K562 (cell line): ENCODE measurements around the gene MYPN. TPM values are rescaled to one million over a fixed set of nuclear protein-coding genes. Genes with fewer than 3 reads are reported as not detected.

ENCODE experiments used
- COPS2 ChIP-seq: fragments of 450-650 bp; conservative IDR thresholded peaks from 2 replicates; pipeline ENCODE4 v1.6.1; 2016; ENCODE audit warnings: mild to moderate bottlenecking, moderate library complexity
- CSDE1 ChIP-seq, 2 experiments: fragments of 450-650 bp; IDR thresholded peaks; 2 replicates each; pipeline ENCODE4 v1.6.1; 2016; ENCODE audit warnings: mild to moderate bottlenecking in 1 of 2
- E4F1 ChIP-seq: fragments of 250-450 bp; sonication (Bioruptor Pico); IDR thresholded peaks from 2 replicates; pipeline ENCODE4 v1.5.0; 2021; ENCODE audit warnings: mild to moderate bottlenecking, borderline replicate concordance
- EP400 ChIP-seq: fragments of 450-650 bp; IDR thresholded peaks from 2 replicates; pipeline ENCODE4 v1.6.1; 2017; ENCODE audit warnings: antibody characterized with exemption, mild to moderate bottlenecking, moderate library complexity
- GTF2A2 ChIP-seq: IDR thresholded peaks from 2 replicates; pipeline ENCODE4 v1.6.1; 2016; ENCODE audit warnings: mild to moderate bottlenecking, missing genetic modification characterization, missing compliant biosample characterization
- HLTF ChIP-seq: fragments of 450-650 bp; IDR thresholded peaks from 2 replicates; pipeline ENCODE4 v1.6.1; 2016
- MIER1 ChIP-seq: fragments of 450-650 bp; IDR thresholded peaks from 2 replicates; pipeline ENCODE4 v1.6.1; 2016; ENCODE audit warnings: antibody characterized with exemption, mild to moderate bottlenecking, low read depth
- MYNN ChIP-seq, 2 experiments: sonication (generic); formaldehyde crosslinking in 1 of 2; IDR thresholded peaks; 2 replicates each; pipeline versions ENCODE4 v1.5.0 to v1.6.1; 2016 to 2020; ENCODE audit warnings: antibody characterized with exemption in 1 of 2, missing genetic modification reagents in 1 of 2
- NFYB ChIP-seq: IDR thresholded peaks from 2 replicates; pipeline ENCODE4 v1.6.1; 2011; ENCODE audit warnings: mild to moderate bottlenecking, moderate library complexity; ENCODE audit not compliant: insufficient read length; ENCODE audit errors: extremely low read depth
- RERE ChIP-seq: sonication (generic); formaldehyde crosslinking; IDR thresholded peaks from 2 replicates; pipeline ENCODE4 v1.8.0; 2023; ENCODE audit warnings: missing genetic modification reagents, mild to moderate bottlenecking, borderline replicate concordance
- SMARCC2 ChIP-seq: fragments of 450-650 bp; IDR thresholded peaks from 2 replicates; pipeline ENCODE4 v1.6.1; 2017; ENCODE audit warnings: antibody characterized with exemption, moderate library complexity, mild to moderate bottlenecking, low read depth
- THAP7 ChIP-seq: fragments of 250-450 bp; sonication (Bioruptor Pico); IDR thresholded peaks from 2 replicates; pipeline ENCODE4 v1.5.0; 2021
- USF2 ChIP-seq: sonication (generic); formaldehyde crosslinking; IDR thresholded peaks from 2 replicates; pipeline ENCODE4 v1.5.0; 2020; ENCODE audit warnings: missing genetic modification reagents
- WHSC1 ChIP-seq: IDR thresholded peaks from one replicate; pipeline ENCODE4 v1.6.1; 2012; ENCODE audit warnings: low read length, control low read depth, inconsistent platforms
- ZNF324 ChIP-seq: fragments of 250-450 bp; sonication (Bioruptor Pico); IDR thresholded peaks from 2 replicates; pipeline ENCODE4 v1.4.0; 2020; ENCODE audit warnings: mild to moderate bottlenecking
- ZNF699 ChIP-seq: fragments of 250-450 bp; sonication (Bioruptor Pico); IDR thresholded peaks from 2 replicates; pipeline ENCODE4 v1.8.0; 2021; ENCODE audit warnings: mild to moderate bottlenecking, moderate library complexity; ENCODE audit not compliant: insufficient replicate concordance
- ZNF830 ChIP-seq: fragments of 250-450 bp; sonication (Bioruptor Pico); IDR thresholded peaks from 2 replicates; pipeline ENCODE4 v1.5.0; 2021; ENCODE audit warnings: mild to moderate bottlenecking
- polyA plus RNA-seq, 8 experiments: library from polyadenylated mRNA; depleted of rRNA in 4 of 8; stranded (reverse) in 5 of 8; unstranded in 3 of 8; fragments of >200 nt; fragmentation: Nextera tagmentation in 2 of 8; fragmentation: Illumina TruSeq in 1 of 8; extraction: Ambion mirVana in 2 of 8; extraction: Trizol in 1 of 8; gene quantifications; 2 replicates each; pipeline versions ENCODE4 v1.2.1 to v1.2.3, GENCODE V29; 2011 to 2014; ENCODE audit warnings: inconsistent platforms in 1 of 8, missing spikeins in 1 of 8
- total RNA-seq, 7 experiments: library from RNA; depleted of rRNA in 6 of 7; stranded (reverse); fragments of >200 nt in 6 of 7; fragmentation: Illumina TruSeq in 2 of 7; extraction: Trizol in 2 of 7; gene quantifications; 2 replicates each; pipeline versions ENCODE4 v1.2.1 to v1.2.3, GENCODE V29; 2011 to 2021; ENCODE audit warnings: low replicate concordance in 1 of 7

Gene MYPN
- total and polyA plus RNA-seq, 9 of the 15 experiments (the other 6 are each of a cell fraction or from before 2014, with no cell fraction given) = not detected

GRCh38 chr10:68074775-68075549, 34.3 kb upstream of the MYPN start, which contains the start of gene HERC4 (continued):
- TF ChIP-seq RERE (CRISPR knock-in tag) (no peak), SMARCC2 (0 out of 2 replicates have a peak, but pooled peaks have one; percentile 14), E4F1 (CRISPR knock-in tag) (no peak), ZNF324 (CRISPR knock-in tag) (no peak), GTF2A2 (tag) (no peak), NFYB (no peak), CSDE1 (IDR thresholded peaks at IDR 0.05) (no peak), HLTF (no peak), ZNF830 (CRISPR knock-in tag) (no peak), MYNN (IDR thresholded peaks at IDR 0.05) (no peak), MYNN (CRISPR knock-in tag; IDR thresholded peaks at IDR 0.05) (no peak), THAP7 (CRISPR knock-in tag) (0 out of 2 replicates have a peak, but pooled peaks have one; percentile 76), EP400 (peak; percentile 82), WHSC1 (no peak), MIER1 (no peak), COPS2 (no peak), USF2 (CRISPR knock-in tag) (no peak), ZNF699 (CRISPR knock-in tag) (no peak)
